ENCODE data around the gene MINDY4B.

The MINDY4B gene

DNA sequence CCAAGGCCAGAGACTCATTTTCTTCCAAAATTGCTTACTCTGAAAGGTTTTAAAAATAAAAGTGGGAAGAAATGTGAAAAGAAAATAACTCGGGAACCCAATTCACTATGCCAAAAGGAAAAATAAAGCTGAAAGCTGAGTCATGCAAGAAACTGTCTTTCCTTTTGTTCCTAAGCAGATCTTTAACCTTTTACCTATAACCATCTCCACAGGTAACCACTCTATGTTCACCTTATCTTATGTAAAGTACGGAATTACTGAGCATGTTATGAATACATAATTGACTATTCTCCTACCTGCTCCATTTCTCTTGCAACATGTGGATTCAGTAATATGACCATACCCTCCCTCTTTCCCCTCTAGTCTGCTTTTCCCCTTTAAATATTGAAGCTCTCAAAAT lies 62.0 kb downstream of the MINDY4B start:
- DNase-seq = no peak

DNA sequence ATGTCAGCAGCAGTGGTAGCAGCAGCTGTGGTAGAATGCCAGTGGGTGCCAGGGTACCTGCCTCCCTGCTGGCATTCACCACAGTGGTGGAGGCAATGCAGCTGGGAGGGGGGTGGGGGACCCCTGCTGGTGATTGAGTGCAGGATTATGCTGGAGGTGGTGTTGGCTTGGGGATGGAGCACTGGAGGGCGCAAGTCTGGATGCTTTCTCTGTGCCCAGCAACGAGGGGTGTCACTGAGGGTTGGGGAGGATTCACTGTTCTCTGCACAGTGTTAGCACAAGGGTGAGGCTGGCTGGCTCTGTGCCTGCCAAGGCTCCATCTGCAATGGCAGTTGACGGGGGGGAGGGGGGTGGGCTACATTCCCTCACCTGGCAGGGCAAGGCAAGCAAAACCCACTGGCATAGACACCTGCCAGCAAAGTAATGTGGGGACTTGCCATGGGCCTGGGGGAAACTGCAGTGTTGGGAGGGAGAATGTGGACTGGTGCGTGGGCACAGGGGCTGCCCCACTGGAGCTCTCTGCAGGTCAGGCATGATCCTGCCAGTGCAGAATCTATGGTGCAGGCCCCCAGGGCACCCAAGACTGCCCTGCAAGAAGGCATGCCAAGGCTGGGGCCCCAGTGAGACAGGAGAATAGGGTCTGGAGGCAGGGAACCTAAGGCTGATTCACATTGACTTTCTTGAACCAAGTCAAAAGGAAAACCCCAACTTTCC lies 64.3 kb downstream of the MINDY4B start:
- no peak for DNase-seq

DNA sequence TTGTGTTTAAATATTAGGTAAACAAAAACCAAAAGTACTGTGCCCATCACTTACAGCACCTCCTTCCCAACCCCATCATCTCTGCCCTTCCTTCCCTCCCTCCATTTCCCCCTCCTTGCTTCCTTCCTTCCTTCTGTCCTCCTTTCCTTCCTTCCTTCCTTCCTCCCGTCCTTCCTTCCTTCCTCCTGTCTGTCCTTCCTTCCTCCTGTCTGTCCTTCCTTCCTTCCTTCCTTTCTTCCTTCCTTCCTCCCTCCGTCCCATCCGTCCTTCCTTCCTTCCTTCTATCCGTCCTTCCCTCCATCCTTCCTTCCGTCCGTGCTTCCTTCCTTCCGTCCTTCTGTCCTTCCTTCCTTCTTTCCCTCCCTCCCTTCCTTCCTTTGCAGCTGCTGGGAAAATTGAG lies 74.5 kb downstream of the MINDY4B start:
- DNase-seq = no peak

DNA sequence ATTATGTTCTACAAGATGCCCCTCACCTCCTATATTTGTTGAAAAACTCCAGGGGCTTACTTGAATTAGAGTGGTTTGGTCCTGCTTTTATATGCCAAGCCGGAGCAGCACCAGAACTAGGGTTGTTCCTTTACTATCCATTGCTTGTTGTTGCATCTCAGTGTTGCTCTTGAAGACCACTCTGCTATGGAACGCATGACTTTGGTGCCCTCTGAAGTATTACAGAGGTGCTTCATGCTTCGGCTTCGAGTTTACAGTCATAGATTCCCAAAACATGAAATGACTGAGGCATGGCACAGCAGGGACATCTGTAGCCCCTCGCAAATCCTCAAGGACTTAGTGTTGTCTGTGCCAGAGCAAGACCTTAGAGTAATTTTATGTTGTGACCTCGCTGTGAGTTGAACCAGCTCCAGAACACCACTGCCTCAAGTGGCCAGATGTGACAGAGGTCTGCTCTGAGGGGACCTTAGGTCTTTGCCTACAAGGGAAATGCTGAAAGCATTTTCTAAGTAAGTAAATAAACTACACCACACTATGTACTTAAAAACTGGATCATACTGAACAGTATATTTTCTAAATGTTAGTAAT lies 75.1 kb downstream of the MINDY4B start:
- no peak for DNase-seq

DNA sequence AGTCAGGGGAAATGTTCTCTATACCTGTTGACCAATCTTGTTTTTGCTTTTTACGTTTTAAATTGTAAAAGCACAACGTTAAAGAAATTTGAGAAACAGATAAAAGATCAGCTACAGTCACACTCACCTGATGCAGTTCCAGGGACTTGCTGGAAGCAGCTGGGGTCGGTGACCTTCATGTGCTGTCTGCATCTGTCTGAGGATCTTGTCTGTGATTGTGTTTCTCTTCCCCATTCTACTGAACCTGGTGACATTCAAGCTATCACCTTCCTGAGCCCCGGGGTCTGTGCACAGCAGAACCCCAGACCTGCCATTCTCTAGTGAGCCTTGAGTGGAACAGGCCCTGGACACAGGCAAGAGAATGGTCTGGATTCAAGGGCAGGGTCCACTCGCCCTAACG lies 75.8 kb downstream of the MINDY4B start:
- DNase-seq = no peak

DNA sequence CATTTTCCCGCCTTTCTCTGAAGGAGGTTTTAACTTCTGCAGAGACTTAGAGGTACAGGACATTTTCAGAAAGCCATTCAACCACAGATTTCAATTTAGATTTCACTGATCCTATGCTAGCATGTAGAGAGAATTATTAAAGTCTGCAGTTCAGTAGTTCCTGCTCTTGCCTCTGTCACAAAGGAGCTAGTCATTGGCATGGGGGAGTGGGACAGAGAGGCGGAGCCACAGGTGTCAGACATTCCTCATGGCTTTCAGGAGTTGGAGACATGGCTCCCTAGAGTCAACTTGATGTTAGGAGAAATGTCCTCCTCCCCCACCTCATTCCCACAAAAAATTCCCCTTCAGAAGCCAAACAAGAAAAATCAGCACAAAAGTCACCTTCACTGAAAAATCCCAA lies 76.2 kb downstream of the MINDY4B start:
- no peak for DNase-seq

DNA sequence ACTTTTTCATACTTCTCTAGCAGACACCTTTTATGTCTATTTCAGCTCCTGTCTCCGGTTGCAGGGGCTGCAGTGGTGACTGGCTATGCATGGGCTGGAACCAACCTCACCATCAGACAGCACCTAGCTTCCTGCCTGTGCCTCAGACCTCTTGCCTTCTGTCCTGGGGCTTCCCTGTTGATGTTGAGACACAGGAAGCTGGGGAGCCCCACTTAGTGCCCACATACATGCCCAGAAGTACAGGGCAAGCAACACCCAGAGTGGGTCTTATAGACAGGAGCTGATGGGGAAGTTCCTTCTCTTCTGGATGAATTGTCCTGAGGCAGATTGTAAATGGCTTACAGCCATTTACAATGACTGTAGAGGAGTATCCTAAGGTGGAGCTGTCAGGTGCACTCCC lies 77.0 kb downstream of the MINDY4B start:
- no peak for DNase-seq

DNA sequence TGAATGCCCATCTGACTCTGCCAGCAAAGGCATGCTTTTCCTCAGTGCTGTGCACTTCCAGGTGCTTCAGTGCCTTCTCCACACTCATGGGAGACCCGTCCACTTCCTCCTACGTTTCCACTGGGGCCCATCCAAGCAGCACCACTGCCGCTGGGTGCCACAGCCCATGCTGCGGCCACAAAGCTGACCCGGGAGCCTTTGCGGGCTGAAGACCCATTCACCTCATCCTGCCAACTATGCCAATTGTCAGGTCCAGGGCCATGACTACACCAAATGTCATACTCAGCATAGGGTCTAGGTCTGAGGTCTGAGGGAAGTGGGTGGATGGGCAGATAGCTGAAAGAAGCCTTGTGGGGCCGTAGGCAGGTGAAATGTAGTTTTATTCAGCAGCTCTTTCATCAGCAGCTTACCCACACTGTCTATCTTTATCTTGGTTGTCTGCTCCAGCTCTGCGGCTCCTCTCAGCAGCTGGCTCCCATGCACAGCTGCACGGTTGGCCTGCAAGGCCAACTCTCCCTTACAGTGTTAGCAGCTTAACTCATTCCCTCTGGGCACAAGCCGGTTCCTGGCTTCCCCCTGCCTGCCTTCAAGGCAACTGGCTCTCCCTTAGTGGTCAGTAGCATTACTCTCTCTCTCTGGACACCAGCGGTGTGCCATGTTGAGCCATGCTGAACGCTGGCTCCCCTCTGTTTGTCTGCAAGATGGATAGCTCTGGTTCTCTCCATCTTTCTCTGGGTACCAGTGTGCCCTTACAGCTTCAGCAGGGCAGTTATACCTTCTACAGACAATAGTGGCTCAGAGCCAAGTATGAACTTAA lies 78.6 kb downstream of the MINDY4B start:
- DNase-seq = no peak

DNA sequence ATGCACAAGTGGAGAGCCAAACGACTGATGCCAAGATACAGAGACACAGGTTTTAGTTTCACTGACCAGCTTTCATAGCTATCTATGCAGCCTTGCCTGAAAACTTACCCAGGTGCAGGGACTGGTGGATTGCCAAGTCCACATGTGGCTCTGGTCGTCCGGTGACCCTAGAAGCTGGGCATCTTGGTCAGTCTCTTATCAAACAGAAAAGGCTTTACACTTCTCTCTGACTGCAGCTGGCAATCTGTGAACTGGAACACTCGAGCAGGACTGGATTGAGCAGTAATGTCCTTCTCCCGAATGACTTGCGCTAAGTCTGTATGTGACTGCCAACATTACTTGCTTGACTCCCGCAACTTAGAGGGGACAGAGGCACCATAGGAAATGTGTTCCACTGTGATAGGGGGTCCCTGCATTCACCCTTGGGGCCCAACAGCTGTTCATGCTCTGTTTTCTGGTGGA lies 79.3 kb downstream of the MINDY4B start:
- no peak for DNase-seq

DNA sequence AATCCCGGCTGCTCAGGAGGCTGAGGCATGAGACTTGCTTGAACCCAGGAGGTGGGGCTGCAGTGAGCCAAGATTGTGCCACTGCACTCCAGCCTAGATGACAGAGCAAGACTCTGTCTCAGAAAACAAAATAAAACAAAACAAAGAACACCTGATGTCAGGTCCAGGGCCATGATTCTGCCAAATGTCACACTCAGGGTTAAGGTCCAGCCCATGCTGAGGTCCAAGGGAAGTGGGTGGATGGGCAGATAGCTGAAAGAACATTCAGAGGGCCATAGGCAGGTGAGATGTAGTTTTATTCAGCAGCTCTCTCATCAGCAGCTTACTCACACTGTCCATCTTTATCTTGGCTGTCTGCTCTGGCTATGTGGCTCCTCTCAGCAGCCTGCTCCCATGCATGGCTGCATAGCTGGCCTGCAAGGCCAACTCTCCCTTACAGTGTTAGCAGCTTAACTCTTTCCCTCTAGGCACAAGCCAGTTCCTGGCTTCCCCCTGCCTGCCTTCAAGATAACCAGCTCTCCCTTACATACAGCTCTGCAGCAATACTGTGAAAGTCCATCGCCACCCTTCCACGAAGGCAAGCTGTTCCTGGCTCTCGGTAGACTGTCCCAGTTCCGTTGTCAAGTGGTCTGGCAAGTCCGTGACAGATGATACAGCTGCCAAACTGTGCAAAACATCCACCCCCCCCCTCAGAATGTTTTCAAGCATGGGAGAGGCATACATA lies 79.9 kb downstream of the MINDY4B start:
- DNase-seq = no peak

DNA sequence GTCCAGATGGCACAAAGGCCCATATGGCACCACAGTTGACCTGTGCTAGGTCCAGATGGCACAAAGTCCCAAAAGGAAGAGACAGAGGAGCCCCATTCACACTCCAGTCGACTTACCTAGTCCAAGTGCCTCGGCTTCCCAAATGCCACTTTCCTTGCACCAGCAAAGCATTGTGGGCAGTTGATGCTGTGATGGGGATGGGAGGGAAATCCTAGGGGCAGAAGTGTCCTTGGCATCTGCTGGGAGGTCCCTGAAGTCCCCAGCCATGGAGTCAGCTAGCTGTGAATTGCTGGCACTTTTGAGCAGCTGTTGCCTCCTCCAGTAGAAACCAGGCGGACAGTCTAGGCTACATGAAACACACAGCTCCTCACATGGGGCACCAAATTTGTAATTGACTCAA lies 82.0 kb downstream of the MINDY4B start:
- DNase-seq = no peak

DNA sequence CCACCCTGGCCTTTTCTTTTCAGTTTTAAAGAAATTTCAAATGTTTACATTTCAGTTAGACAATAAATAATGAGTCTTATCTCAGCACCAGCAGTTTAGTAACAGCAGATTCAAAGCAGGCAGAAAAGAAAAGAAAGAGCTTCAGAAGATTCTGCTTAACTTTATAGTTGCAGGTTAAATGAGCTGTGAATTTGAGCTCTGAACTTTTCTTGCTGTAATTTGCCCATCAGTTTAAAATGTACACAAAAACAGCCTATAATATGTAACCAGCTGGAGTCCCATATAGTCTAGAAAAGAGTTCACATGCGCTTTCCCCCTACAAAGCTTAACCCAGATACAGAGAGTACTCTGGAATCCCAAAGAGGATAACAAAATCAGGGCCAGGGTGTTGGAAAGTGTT lies 82.6 kb downstream of the MINDY4B start:
- no peak for DNase-seq

All from NCI-H1092 (cell line).